Breast epithelium (tissue), 3 donors: ENCODE data around the gene CPPED1.

Experiments used
- POLR2A ChIP-seq: fragments of 450-650 bp; IDR thresholded peaks from one replicate; pipeline ENCODE4 v1.6.1; 2016; ENCODE audit warnings: antibody characterized with exemption, mild to moderate bottlenecking, moderate library complexity
- POLR2AphosphoS5 ChIP-seq, 3 donors: sonication (generic); formaldehyde crosslinking; IDR thresholded peaks; one replicate each; pipeline ENCODE4 v1.6.1; 2017; ENCODE audit warnings: antibody characterized with exemption in 3 of 3
- TF ChIP-seq, protein P1 (sequence below), 3 donors: fragments of 450-650 bp; IDR thresholded peaks; one replicate each; pipeline ENCODE4 v1.5.1; 2016 to 2017; ENCODE audit warnings: antibody characterized with exemption in 3 of 3, mild to moderate bottlenecking in 3 of 3, moderate library complexity in 3 of 3

DNA sequence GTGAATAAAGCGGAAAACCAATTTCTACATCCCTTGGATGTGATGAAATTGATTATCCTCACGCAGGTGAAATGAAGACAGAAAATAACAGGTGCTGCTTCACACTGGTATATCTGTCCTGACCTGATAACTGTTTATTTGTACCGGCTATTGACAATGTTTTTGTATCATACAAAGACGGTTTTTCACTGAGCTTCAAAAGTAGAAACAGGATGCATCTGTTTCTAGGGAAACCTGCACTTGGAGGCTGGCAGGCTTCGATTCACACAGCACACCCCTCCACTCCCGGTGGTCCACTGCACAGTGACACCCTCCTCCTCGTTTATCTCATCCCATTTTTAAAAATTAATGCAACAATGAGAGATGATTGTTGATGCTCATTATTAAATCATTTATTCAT lies 104.5 kb downstream of the CPPED1 start:
- TF ChIP-seq, protein P1, sequence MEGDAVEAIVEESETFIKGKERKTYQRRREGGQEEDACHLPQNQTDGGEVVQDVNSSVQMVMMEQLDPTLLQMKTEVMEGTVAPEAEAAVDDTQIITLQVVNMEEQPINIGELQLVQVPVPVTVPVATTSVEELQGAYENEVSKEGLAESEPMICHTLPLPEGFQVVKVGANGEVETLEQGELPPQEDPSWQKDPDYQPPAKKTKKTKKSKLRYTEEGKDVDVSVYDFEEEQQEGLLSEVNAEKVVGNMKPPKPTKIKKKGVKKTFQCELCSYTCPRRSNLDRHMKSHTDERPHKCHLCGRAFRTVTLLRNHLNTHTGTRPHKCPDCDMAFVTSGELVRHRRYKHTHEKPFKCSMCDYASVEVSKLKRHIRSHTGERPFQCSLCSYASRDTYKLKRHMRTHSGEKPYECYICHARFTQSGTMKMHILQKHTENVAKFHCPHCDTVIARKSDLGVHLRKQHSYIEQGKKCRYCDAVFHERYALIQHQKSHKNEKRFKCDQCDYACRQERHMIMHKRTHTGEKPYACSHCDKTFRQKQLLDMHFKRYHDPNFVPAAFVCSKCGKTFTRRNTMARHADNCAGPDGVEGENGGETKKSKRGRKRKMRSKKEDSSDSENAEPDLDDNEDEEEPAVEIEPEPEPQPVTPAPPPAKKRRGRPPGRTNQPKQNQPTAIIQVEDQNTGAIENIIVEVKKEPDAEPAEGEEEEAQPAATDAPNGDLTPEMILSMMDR (IDR thresholded peaks at IDR 0.05): no peak
- TF ChIP-seq POLR2AphosphoS5 (IDR thresholded peaks at IDR 0.05): no peak
- TF ChIP-seq POLR2A: no peak
